DOHH2 (cell line): ENCODE measurements around the gene LRRTM4.

Experiments used
- H3F3A ChIP-seq: fragments of 200-600 bp; sonication (generic), shearing (Covaris generic); 2 replicates; pipeline ENCODE4 v1.6.0; 2016; ENCODE audit warnings: antibody characterized with exemption, mild to moderate bottlenecking; ENCODE audit not compliant: control insufficient read depth, insufficient read depth
- H3K27ac ChIP-seq: fragments of 200-600 bp; sonication (generic); 2 replicates; pipeline ENCODE4 v1.5.1; 2014; ENCODE audit warnings: low read depth, mild to moderate bottlenecking, low read length, moderate library complexity
- H3K27me3 ChIP-seq: fragments of 200-600 bp; sonication (generic); 2 replicates; pipeline ENCODE4 v1.6.1; 2014; ENCODE audit warnings: mild to moderate bottlenecking, low read length, mixed read lengths; ENCODE audit not compliant: control insufficient read depth
- H3K36me3 ChIP-seq: fragments of 200-600 bp; sonication (generic); 2 replicates; pipeline ENCODE4 v1.6.1; 2014; ENCODE audit warnings: mild to moderate bottlenecking, low read length, moderate library complexity, mixed read lengths; ENCODE audit not compliant: control insufficient read depth
- H3K4me1 ChIP-seq: fragments of 200-600 bp; sonication (generic); 2 replicates; pipeline ENCODE4 v1.6.1; 2014; ENCODE audit warnings: mild to moderate bottlenecking, low read length, mixed read lengths; ENCODE audit not compliant: control insufficient read depth
- H3K4me2 ChIP-seq: fragments of 200-600 bp; sonication (generic); 2 replicates; pipeline ENCODE4 v1.6.0; 2014; ENCODE audit warnings: mild to moderate bottlenecking, low read length, moderate library complexity
- H3K4me3 ChIP-seq: fragments of 200-600 bp; sonication (generic); 2 replicates; pipeline ENCODE4 v1.5.1; 2014; ENCODE audit warnings: mild to moderate bottlenecking, low read length, mixed read lengths
- H3K79me2 ChIP-seq: fragments of 200-600 bp; sonication (generic); 2 replicates; pipeline ENCODE4 v1.6.1; 2014; ENCODE audit warnings: mild to moderate bottlenecking, low read length, mixed read lengths; ENCODE audit not compliant: control insufficient read depth
- H3K9me2 ChIP-seq: fragments of 200-600 bp; sonication (generic); replicated peaks from 2 replicates; pipeline ENCODE4 v1.6.1; 2014; ENCODE audit warnings: mild to moderate bottlenecking, low read length, mixed read lengths; ENCODE audit not compliant: control insufficient read depth
- H3K9me3 ChIP-seq: fragments of 200-600 bp; sonication (generic); 2 replicates; pipeline ENCODE4 v1.6.1; 2014; ENCODE audit warnings: antibody characterized with exemption, low read length, mixed read lengths; ENCODE audit not compliant: control insufficient read depth, insufficient read depth
- H4K20me1 ChIP-seq: fragments of 200-600 bp; sonication (generic); 2 replicates; pipeline ENCODE4 v1.6.0; 2014; ENCODE audit warnings: low read depth, mild to moderate bottlenecking, antibody characterized with exemption, low read length, moderate library complexity; ENCODE audit not compliant: control insufficient read depth, insufficient read depth
- EZH2phosphoT487 ChIP-seq: fragments of 200-600 bp; sonication (generic); IDR thresholded peaks from 2 replicates; pipeline ENCODE4 v1.6.1; 2017; ENCODE audit warnings: borderline replicate concordance, mild to moderate bottlenecking, antibody characterized with exemption, low read length, moderate library complexity, mixed read lengths
- TF ChIP-seq, protein P1 (sequence below): fragments of 200-600 bp; sonication (generic); IDR thresholded peaks from one replicate; pipeline ENCODE4 v1.5.1; 2014; ENCODE audit warnings: antibody characterized with exemption, mild to moderate bottlenecking, low read depth, low read length; ENCODE audit not compliant: poor library complexity, severe bottlenecking

Gene LRRTM4

GRCh38 chr2:77398970-77399600 lies 123.1 kb downstream of the LRRTM4 start:
- Histone ChIP-seq H3K36me3 (no peaks in the 10 kb centered on the region), H3K4me3 (no peak overlapping the region), H3K9me3 (no peaks in the 10 kb centered on the region), H3K27me3 (no peaks in the 10 kb centered on the region), H3K4me2 (no peak overlapping the region), H3F3A (no peaks in the 10 kb centered on the region), H3K4me1 (no peaks in the 10 kb centered on the region), H3K79me2 (no peaks in the 10 kb centered on the region), H3K9me2 (no peaks in the 10 kb centered on the region), H4K20me1 (no peaks in the 10 kb centered on the region), H3K27ac (no peak overlapping the region)
- TF ChIP-seq EZH2phosphoT487 = no peak
- TF ChIP-seq, protein P1, sequence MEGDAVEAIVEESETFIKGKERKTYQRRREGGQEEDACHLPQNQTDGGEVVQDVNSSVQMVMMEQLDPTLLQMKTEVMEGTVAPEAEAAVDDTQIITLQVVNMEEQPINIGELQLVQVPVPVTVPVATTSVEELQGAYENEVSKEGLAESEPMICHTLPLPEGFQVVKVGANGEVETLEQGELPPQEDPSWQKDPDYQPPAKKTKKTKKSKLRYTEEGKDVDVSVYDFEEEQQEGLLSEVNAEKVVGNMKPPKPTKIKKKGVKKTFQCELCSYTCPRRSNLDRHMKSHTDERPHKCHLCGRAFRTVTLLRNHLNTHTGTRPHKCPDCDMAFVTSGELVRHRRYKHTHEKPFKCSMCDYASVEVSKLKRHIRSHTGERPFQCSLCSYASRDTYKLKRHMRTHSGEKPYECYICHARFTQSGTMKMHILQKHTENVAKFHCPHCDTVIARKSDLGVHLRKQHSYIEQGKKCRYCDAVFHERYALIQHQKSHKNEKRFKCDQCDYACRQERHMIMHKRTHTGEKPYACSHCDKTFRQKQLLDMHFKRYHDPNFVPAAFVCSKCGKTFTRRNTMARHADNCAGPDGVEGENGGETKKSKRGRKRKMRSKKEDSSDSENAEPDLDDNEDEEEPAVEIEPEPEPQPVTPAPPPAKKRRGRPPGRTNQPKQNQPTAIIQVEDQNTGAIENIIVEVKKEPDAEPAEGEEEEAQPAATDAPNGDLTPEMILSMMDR = no peak

DNA sequence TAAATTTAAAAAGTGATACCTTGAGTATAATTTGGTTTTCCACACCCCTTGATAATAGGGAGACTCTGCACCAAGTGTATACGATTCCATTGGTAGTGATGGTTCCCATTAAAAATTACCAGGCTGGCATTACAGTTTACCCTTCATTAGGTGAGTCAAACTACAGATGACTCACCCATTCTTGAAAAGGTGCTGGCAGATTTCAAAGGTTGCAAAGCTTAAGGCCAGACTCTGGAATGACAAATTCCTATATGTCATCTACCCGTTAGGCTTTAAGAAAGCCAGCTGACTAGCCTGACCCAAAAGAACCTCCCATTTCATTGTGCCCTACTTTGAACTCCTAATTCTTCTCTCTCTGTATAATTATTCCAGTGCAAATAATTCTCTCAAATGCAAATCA lies 124.4 kb downstream of the LRRTM4 start:
- H3K9me3 ChIP-seq = no peaks in the 10 kb centered on the region
- TF ChIP-seq, protein P1 = no peak
- TF ChIP-seq EZH2phosphoT487 = no peak
- no peak overlapping the region for H3K4me2 ChIP-seq
- no peak overlapping the region for H3K27ac ChIP-seq
- no peak overlapping the region for H3K4me3 ChIP-seq
- H3K36me3 ChIP-seq = no peaks in the 10 kb centered on the region
- no peaks in the 10 kb centered on the region for H4K20me1 ChIP-seq
- no peaks in the 10 kb centered on the region for H3K4me1 ChIP-seq
- no peaks in the 10 kb centered on the region for H3K79me2 ChIP-seq
- no peaks in the 10 kb centered on the region for H3K27me3 ChIP-seq
- H3F3A ChIP-seq = no peaks in the 10 kb centered on the region
- H3K9me2 ChIP-seq = no peaks in the 10 kb centered on the region

DNA sequence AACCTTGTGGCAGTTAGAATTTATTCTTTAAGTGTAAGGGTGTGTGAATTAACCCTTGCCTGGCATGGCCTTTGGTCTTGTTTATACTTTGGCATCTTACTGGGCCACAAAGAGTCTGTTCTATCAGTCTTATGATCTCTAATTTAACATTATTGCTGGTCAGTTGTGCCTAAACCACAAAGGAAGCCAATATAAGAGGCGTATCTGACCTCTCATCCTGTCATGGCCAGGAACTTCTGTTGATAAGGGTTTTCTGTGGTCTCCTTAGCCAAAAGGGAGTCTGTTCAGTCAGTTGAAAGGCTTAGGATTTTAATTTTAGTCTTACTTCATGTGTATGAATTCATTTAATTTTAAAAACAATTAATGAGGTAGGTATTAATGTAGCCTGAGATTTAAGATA lies 127.2 kb downstream of the LRRTM4 start:
- no peaks in the 10 kb centered on the region for H3K9me2 ChIP-seq
- H3K36me3 ChIP-seq = no peaks in the 10 kb centered on the region
- H3K4me3 ChIP-seq = no peak overlapping the region
- no peaks in the 10 kb centered on the region for H3K9me3 ChIP-seq
- no peaks in the 10 kb centered on the region for H3K79me2 ChIP-seq
- H3K27me3 ChIP-seq = no peaks in the 10 kb centered on the region
- H4K20me1 ChIP-seq = no peaks in the 10 kb centered on the region
- H3K27ac ChIP-seq = no peak overlapping the region
- no peaks in the 10 kb centered on the region for H3F3A ChIP-seq
- no peak overlapping the region for H3K4me2 ChIP-seq
- no peaks in the 10 kb centered on the region for H3K4me1 ChIP-seq
- TF ChIP-seq, protein P1 = no peak
- TF ChIP-seq EZH2phosphoT487 = no peak

GRCh38 chr2:77391119-77391518 lies 131.1 kb downstream of the LRRTM4 start:
- Histone ChIP-seq H3K36me3 (no peaks in the 10 kb centered on the region), H3K9me2 (no peaks in the 10 kb centered on the region), H3K4me2 (no peak overlapping the region), H4K20me1 (no peaks in the 10 kb centered on the region), H3K4me3 (no peak overlapping the region), H3K9me3 (no peaks in the 10 kb centered on the region), H3F3A (no peaks in the 10 kb centered on the region), H3K79me2 (no peaks in the 10 kb centered on the region), H3K27ac (no peak overlapping the region), H3K4me1 (no peaks in the 10 kb centered on the region), H3K27me3 (no peaks in the 10 kb centered on the region)
- no peak for TF ChIP-seq EZH2phosphoT487
- TF ChIP-seq, protein P1 = no peak
